Smooth muscle cell (in vitro differentiated cells): ENCODE measurements around the gene EPS8L2. TPM values are rescaled to one million over a fixed set of nuclear protein-coding genes. Genes with fewer than 3 reads are reported as not detected.

ENCODE experiments used
- DNase-seq: peaks from one replicate; lab custom pipeline; 2025; ENCODE audit not compliant: unreplicated experiment; lab: John Stamatoyannopoulos, UW
- H2AFZ ChIP-seq: fragments of 200-600 bp; sonication (generic); 2 replicates; pipeline ENCODE4 v1.6.0; 2016; ENCODE audit warnings: antibody characterized with exemption, low read depth, mild to moderate bottlenecking
- H3F3A ChIP-seq: fragments of 200-600 bp; sonication (generic); 2 replicates; pipeline ENCODE4 v1.6.0; 2017; ENCODE audit warnings: antibody characterized with exemption, low read depth
- H3K27ac ChIP-seq: fragments of 200-600 bp; sonication (generic); 2 replicates; pipeline ENCODE4 v1.5.1; 2016; ENCODE audit warnings: low read depth, mild to moderate bottlenecking
- H3K27me3 ChIP-seq: fragments of 200-600 bp; sonication (generic); 2 replicates; pipeline ENCODE4 v1.6.1; 2016; ENCODE audit warnings: low read depth, mild to moderate bottlenecking
- H3K36me3 ChIP-seq: fragments of 200-600 bp; sonication (generic); 2 replicates; pipeline ENCODE4 v1.5.1; 2016; ENCODE audit warnings: low read depth
- H3K4me1 ChIP-seq: fragments of 200-600 bp; sonication (generic); 2 replicates; pipeline ENCODE4 v1.5.1; 2016; ENCODE audit warnings: low read depth
- H3K4me2 ChIP-seq: fragments of 200-600 bp; sonication (generic); 2 replicates; pipeline ENCODE4 v1.6.0; 2016; ENCODE audit warnings: mild to moderate bottlenecking
- H3K4me3 ChIP-seq: fragments of 200-600 bp; sonication (generic); 2 replicates; pipeline ENCODE4 v1.5.1; 2016; ENCODE audit warnings: mild to moderate bottlenecking
- H3K79me2 ChIP-seq: fragments of 200-600 bp; sonication (generic); 2 replicates; pipeline ENCODE4 v1.6.0; 2016; ENCODE audit warnings: low read depth, mild to moderate bottlenecking
- H3K9ac ChIP-seq: fragments of 200-600 bp; sonication (generic); 2 replicates; pipeline ENCODE4 v1.6.0; 2016; ENCODE audit warnings: low read depth
- H3K9me3 ChIP-seq: fragments of 200-600 bp; sonication (generic); replicated peaks from 2 replicates; pipeline ENCODE4 v1.5.1; 2016; ENCODE audit warnings: low read depth
- H4K20me1 ChIP-seq: fragments of 200-600 bp; sonication (generic); 2 replicates; pipeline ENCODE4 v1.6.0; 2016; ENCODE audit warnings: low read depth
- CTCF ChIP-seq: fragments of 200-600 bp; sonication (generic); IDR thresholded peaks from 2 replicates; pipeline ENCODE4 v1.5.1; 2017; ENCODE audit warnings: borderline replicate concordance, mild to moderate bottlenecking, antibody characterized with exemption; ENCODE audit not compliant: insufficient read depth, poor library complexity, severe bottlenecking
- WGBS: methylation state at CpG from one replicate; pipeline ENCODE4 v1.1.7; 2016; ENCODE audit warnings: low lambda C conversion rate; 5-methylcytosine and 5-hydroxymethylcytosine counted together
- polyA plus RNA-seq: library from polyadenylated mRNA; unstranded; fragments of >200 nt; fragmentation: Nextera tagmentation; extraction: Ambion mirVana; gene quantifications from 2 replicates; pipeline ENCODE4 v1.2.1, GENCODE V29; 2016
- total RNA-seq: library from RNA; depleted of rRNA; stranded (reverse); fragments of >200 nt; gene quantifications from 2 replicates; pipeline ENCODE4 v1.2.3, GENCODE V29; 2014

EPS8L2 gene
- total and polyA plus RNA-seq, 2 experiments from 2014 or later, result 37.7 to 47.9 TPM

GRCh38 chr11:660681-661444 lies 45.2 kb upstream of the EPS8L2 start:
- 91% methylated on average over 19 of the region's 19 CpGs for WGBS
- no peak overlapping the region for H3K4me2 ChIP-seq
- H3K79me2 ChIP-seq, result no peaks in the 10 kb centered on the region
- DNase-seq, result no peak
- no peaks in the 10 kb centered on the region for H3K27me3 ChIP-seq
- H3K9me3 ChIP-seq, result no peaks in the 10 kb centered on the region
- TF ChIP-seq CTCF, result no peak
- H3K4me1 ChIP-seq, result no peaks in the 10 kb centered on the region
- no peaks in the 10 kb centered on the region for H3F3A ChIP-seq
- H3K9ac ChIP-seq, result no peak overlapping the region
- H3K4me3 ChIP-seq, result no peak overlapping the region
- H2AFZ ChIP-seq, result no peak overlapping the region
- no peak overlapping the region for H3K27ac ChIP-seq
- H3K36me3 ChIP-seq, result no peaks in the 10 kb centered on the region
- H4K20me1 ChIP-seq, result peaks cover 56% of the 10 kb centered on the region

- no peaks in the 10 kb centered on the region for H3F3A ChIP-seq
- no peak for DNase-seq
- H3K27ac ChIP-seq, result no peak overlapping the region
- H3K4me1 ChIP-seq, result no peaks in the 10 kb centered on the region
- H3K9ac ChIP-seq, result no peak overlapping the region
- no peaks in the 10 kb centered on the region for H3K9me3 ChIP-seq
- no peaks in the 10 kb centered on the region for H3K36me3 ChIP-seq
- no peak overlapping the region for H3K4me3 ChIP-seq
- WGBS, result 81% methylated on average over 15 of the region's 15 CpGs
- no peaks in the 10 kb centered on the region for H3K27me3 ChIP-seq
- no peaks in the 10 kb centered on the region for H3K79me2 ChIP-seq
- H2AFZ ChIP-seq, result no peak overlapping the region
- TF ChIP-seq CTCF, result peak; percentile 58
- H3K4me2 ChIP-seq, result no peak overlapping the region
- peaks cover 57% of the 10 kb centered on the region for H4K20me1 ChIP-seq
These were observed 43.2 kb upstream of the EPS8L2 start for GRCh38 chr11:662689-663274.

- 75% methylated on average over 14 of the region's 15 CpGs for WGBS
- H3K4me3 ChIP-seq, result no peak overlapping the region
- H4K20me1 ChIP-seq, result peaks cover 50% of the 10 kb centered on the region
- H3K4me1 ChIP-seq, result no peaks in the 10 kb centered on the region
- no peak for DNase-seq
- H3K9me3 ChIP-seq, result no peaks in the 10 kb centered on the region
- TF ChIP-seq CTCF, result no peak
- no peaks in the 10 kb centered on the region for H3K79me2 ChIP-seq
- H3K9ac ChIP-seq, result no peak overlapping the region
- H3K36me3 ChIP-seq, result no peaks in the 10 kb centered on the region
- no peaks in the 10 kb centered on the region for H3K27me3 ChIP-seq
- peak overlapping the region; percentile 18 for H3K4me2 ChIP-seq
- no peaks in the 10 kb centered on the region for H3F3A ChIP-seq
- no peak overlapping the region for H3K27ac ChIP-seq
- no peak overlapping the region for H2AFZ ChIP-seq
These were observed 40.8 kb upstream of the EPS8L2 start for GRCh38 chr11:665062-665703.
